Stimulated activated CD8-positive, alpha-beta memory T cell treated with anti-CD3 and anti-CD28 coated beads, Interleukin-4, amount 100 ng/mL, for 24 hours (primary cell): ENCODE data around the gene VDAC1.
A peak's percentile ranks its signal among the peaks of the same experiment; 100 is the strongest.
"Not testable (repeated sequence)": the region's sequence is repeated elsewhere in the genome, so short reads cannot be mapped to it uniquely, and the experiment has no call there.

ENCODE experiments used
- DNase-seq: peaks from one replicate; pipeline ENCODE4 v3.0.0-alpha.2; 2020; ENCODE audit warnings: low read depth

The VDAC1 gene

GRCh38 chr5:133995341-133995740, 9.4 kb downstream of the VDAC1 start:
- no peak for DNase-seq

GRCh38 chr5:133994990-133995333, 9.8 kb downstream of the VDAC1 start:
- no peak for DNase-seq

- DNase-seq, result no peak
These were observed 10.3 kb downstream of the VDAC1 start for GRCh38 chr5:133994297-133994989.

DNA sequence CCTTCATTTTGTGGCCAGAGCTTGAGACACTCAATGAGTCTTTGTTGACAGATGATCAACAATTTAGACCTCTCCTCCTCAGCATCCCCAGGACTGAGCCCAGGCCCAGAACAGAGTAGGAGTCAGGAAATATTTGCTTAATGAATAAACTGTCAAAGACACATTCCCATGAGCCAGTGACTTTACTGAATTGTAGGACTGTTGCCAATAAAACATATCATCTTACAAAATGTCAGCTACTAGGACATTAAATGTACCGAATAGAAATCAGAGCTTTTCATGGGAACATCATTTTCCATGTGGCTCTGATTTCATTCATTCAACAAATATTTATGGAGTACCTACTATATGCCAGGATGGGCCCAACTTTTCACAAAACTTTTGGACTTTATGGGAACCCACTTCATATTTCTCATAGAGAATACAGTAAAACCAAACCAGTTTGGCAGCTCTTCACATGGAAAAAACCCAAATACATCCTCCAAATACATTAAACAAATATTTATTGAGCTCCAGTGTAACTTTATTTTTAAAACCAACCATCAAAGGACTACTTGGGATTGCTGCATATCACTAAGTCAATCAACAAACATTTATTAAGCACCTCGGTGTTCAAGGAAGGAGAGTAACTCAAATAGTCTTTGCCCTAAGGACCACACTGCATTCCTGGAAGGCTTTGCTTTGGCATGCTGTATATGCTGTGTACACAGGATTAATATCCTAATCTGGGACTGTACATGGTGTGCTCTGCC, 11.4 kb downstream of the VDAC1 start:
- DNase-seq, result no peak

- no peak for DNase-seq
These were observed 12.2 kb downstream of the VDAC1 start for GRCh38 chr5:133992429-133993155.

GRCh38 chr5:133991171-133991910, 13.4 kb downstream of the VDAC1 start:
- no peak for DNase-seq

- no peak for DNase-seq
These were observed 14.4 kb downstream of the VDAC1 start for GRCh38 chr5:133990396-133990795.

DNA sequence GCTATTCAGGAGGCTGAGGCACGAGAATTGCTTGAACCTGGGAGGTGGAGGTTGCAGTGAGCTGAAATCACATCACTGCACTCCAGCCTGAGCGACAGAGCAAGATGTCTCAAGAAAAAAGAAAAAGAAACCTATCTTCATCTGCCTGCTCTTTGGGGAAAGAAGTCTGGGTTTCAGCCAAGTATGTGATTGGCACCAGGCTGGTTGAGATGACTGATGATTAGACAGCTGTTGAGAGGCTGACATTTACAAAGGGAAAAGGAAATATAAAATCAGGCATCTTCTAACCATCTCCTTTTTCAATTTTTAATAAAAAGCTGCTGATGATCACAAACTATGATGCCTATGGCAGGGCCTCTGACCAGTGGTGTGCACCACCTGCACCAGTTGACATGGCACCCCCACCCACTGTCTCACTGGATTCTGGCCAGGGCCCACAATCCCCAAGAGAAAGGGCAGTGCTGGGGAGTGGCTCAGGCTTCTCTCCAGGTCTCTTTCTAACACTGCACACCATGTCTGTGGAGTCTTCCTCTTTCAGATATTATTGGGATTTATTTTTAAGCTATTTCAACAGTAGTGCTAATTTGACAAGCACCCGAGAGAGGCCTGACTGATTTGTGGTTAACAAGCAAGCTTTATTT, 19.1 kb downstream of the VDAC1 start:
- no peak for DNase-seq

- no peak for DNase-seq
These were observed 21.1 kb downstream of the VDAC1 start for GRCh38 chr5:133983674-133984073.

DNA sequence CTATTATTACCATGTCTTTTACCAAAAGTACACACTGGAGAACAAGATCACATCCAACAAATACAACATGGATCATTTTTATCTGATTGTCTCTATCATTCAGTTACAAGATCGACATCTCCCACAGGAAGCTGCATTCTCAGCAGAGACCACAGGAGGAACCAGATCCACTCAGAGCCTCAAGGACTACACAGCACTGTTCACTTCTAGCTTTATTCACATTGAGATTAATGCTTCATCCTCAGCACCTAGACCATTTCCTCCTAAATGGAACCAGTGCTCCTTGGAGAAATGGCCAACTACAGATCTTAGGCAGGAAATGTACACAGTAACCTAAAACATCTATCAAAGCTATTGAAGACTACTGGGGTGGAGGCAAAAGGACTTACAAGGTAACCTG, 23.1 kb downstream of the VDAC1 start:
- no peak for DNase-seq

DNA sequence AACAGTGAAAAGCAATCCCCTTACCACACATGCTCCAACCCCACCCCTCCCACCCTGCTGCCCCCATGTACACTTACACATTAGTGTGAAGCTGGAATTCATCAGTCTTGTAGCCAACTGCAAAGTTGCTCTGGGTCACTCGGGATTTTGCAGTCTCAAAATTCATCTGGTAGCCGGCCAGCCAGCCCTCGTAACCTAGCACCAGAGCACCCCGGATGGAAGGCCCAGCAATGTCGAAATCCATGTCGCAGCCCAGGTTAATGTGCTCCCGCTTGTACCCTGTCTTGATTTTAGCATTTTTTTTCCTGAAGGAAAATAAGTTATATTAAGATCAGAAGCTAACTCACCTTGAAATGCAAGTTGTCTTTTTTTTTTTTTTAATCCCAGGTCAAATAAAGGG, 24.1 kb downstream of the VDAC1 start:
- DNase-seq, result no peak

GRCh38 chr5:133978943-133979342, 25.8 kb downstream of the VDAC1 start:
- DNase-seq, result no peak

GRCh38 chr5:133977858-133978257, 26.9 kb downstream of the VDAC1 start:
- DNase-seq, result no peak

GRCh38 chr5:133977161-133977787, 27.5 kb downstream of the VDAC1 start:
- no peak for DNase-seq

DNA sequence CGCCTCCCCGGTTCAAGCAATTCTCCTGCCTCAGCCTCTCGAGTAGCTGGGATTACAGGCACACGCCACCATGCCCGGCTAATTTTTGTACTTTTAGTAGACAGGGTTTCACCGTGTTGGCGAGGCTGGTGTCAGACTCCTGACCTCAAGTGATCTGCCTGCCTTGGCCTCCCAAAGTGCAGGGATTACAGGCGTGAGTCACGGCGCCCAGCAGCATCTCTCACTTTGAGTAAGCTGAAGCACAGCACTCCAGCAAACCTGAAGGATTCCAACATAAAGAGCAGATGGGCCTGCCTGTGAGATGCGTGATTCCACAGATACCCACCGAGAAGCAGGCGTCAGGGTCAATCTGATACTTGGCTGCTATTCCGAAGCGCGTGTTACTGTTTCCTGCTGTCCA, 29.2 kb downstream of the VDAC1 start:
- not testable (repeated sequence) for DNase-seq

DNA sequence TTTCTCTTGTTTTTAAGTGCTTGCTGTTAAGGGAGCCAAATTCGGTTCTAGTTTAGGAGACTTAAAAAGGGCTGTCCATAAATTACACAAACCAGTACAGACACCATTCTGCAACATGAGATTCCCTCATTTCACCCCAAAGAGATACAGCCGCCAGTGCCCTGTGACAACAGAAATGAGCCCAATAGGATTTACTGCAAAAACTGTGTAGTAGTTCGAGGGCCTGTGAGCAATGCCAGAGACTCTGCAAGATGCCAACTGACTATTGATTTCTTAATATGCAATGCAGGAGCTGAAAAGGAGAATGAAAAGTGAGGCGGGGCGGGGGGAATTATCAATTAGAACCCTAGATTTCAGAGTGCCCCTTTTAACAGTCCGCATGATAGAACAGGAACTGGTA, 30.6 kb downstream of the VDAC1 start:
- no peak for DNase-seq

DNA sequence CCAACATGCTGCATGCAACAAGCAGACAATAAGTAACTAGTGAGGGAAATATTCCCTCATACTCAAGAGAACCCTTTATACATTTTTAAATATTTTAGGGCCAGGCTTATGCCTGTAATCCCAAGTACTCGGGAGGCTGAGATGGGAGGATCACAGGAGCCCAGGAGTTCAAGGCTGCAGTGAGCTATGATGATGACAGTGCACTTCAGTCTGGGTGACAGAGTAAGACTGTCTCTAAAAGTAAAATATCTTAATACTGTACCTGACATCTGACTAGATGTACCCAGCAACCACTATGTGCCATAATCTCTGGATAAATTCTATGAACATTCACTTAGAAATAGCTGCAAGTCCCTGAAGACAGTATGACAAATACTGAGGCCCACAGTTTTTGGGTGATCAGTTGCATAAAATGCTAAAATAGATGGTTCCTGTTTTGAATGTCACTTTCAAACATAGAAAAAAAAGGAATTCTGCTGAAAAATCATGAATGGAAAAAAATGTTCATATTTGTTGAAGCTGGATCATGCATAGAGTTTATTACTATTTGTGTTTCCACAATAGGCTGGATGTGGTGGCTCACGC, 34.4 kb downstream of the VDAC1 start:
- no peak for DNase-seq

GRCh38 chr5:133969654-133970324, 35.0 kb downstream of the VDAC1 start:
- DNase-seq, result no peak

DNA sequence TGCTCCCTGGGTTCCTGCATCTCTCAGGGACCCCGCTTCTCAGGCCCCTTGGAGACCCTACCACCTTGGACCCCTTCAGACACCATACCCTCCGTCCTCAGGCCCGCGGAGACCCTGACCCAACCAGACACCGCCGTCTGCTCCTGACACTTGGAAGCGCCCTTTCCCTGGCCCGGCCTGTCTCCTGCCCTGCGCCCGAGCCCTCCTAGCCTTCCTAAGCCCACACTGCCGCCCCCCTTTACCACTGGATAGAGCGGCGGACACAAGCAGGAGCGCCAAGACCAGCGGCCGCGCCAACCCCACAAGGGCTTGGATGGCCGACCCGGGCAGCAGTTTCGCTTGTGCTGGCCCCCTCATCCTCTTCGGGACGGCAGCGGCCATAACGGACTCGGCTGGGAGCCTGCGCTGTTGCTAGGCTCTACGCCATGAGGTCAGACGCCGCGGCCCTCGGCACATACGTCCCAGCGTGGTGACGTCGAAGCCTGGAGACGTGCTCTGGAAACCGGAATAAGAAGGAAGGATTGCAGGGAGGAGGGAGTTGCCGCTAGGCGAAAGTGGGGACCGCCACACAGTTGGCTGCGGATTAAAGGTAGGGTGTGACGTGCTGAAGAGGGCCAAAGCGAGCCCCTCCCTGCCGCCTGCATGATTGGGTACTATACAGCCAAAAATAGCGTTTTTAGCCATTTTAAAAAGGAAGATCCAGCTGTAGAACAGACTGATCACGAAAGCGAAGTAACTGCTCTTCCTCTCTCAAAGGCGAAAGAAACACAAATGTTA, 36.4 kb downstream of the VDAC1 start, which contains the start of gene C5orf15:
Gene C5orf15 (minus strand): TSS at position 422 of the 777 bp plus-strand sequence. CDS start 41 bp downstream, at position 381.
- peak; percentile 87 for DNase-seq
